HG02571 (cell line): ENCODE data around the gene COQ4.
"Not testable (repeated sequence)": the region's sequence is repeated elsewhere in the genome, so short reads cannot be mapped to it uniquely, and the experiment has no call there.

Experiments
- ATAC-seq: cut with Tn5 transposase; IDR thresholded peaks from one replicate; pipeline ENCODE4 v1.9.1; 2021; ENCODE audit warnings: mild to moderate bottlenecking, moderate library complexity; ENCODE audit not compliant: unreplicated experiment

The COQ4 gene

DNA sequence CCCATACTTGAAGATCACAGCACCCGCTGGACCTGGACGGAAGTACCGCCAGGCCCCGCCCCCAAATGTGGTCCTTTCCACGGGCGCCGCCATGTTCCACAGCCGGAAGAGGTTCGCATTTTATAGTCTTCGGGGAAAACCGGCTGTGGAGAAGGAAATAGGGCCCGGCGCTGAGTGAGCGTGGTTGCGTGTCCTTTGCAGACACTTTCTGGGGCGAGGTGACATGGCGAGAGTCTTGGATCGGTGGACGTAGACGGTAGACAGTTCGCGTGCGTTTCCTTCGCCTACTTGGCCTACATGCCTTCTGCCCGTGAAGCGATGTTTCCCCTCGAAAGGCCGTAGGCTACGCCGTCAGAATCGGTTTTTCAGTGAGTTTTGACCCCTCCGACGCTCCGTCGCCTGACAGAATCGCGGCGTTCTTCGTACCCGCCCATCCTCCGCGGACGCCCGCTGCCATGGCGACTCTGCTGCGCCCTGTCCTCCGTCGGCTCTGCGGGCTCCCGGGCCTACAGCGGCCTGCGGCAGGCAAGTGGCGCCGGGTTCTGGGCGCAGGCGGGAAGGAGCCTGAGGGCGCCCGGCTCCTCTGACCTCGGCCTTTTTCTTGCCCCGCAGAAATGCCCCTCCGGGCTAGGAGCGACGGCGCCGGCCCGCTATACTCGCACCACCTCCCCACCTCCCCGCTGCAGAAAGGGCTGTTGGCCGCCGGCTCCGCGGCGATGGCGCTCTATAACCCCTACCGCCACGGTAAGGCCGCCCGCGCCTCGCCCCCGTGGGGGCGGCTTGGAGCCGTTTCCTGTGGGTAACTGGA is at the start of gene COQ4, which contains the start of gene TRUB2:
COQ4 (plus strand) TSS at position 436 of the 808 bp plus-strand sequence; CDS start at position 456, 20 bp downstream.
TRUB2 (minus strand) TSS at position 44 of the 808 bp plus-strand sequence; CDS start at position 5, 39 bp downstream.
- ATAC-seq, result peak; percentile 77

DNA sequence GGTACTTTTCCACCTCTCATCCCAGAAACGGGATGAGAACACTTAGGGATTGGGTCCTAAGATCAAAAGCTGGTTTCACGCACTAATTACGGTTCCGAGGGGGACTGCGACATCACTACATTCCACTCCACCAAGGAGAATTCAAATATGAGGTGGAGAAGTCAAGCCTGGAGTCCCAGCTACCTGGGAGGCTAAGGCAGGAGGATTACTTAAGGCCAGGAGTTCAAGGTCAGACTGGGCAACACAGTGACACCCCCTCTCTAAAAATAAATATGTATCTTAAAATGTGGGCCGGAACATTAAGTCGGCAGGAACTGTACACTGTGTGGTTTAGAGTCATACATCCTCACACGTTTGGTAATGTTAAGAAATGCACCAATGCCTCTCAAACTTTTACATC is 48.4 kb upstream of the COQ4 start:
- ATAC-seq, result no peak

DNA sequence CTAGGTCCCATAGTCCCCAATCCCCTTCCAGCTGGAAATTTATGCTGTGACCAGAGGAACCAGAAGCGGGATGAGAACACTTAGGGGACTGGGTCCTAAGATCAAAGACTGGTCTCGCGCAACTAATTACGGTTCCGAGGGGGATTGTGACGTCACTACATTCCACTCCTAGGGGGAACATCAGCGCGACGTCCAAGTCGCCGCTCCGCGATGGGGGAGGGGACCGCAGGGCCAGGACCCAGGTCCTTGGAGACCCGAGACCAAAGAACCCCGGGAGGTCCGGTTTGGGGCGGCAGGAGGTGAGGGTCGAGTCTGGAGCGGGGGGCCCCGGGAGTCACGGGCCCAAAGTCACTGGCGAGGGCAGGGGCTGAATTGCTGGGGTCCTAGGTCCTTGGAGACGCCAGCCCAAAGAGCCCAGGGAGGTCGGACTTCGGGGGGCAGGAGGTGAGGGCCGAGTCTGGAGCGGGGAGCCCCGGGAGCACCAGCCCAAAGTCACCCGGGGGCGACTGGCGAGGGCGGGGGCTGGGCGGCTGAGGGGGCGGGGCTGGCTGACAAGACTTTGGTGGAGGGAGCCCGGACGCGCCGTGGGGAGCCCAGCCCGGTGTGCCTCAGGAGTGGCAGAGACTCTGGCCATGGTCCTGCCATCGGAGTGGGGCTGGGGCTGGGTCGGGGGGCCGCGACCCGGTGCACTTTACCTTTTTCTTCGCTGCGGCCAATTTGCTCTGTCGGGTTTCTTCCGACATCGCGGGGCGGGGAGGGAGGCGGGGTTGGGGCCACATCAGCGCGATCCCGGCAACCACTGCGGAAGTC is 47.2 kb upstream of the COQ4 start, which contains the start of gene GOLGA2:
GOLGA2 (minus strand) TSS at position 810 of the 810 bp plus-strand sequence; CDS start at position 779, 31 bp downstream.
- peak; percentile 48 for ATAC-seq

DNA sequence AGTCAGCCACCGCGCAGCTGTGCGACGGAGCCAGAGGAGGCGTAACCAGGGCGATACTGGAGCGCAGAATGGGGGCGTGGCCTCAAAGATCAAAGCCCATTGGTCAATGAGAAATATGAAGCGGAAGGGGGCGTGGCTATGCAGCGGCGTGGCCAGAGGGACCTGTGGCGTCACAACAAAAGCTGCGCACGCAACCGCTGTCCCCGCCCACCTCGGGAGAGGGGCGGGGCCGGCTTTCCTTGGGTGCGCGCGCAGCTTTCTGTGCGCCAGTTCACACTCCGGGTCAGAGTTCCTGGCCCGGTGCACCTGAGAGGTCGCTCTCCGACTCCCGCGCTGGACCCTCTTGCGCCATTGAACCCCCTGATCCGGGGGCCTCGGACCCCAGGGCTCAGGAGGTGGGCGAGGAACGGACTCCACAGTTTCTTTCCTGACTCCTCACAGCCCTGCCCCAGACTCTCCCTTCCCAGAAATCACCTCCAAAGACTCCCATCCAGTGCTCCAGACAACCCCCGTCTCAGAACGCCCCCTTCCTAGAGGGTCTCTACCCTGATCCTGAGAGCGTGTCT is 46.5 kb upstream of the COQ4 start, which contains the start of gene SWI5:
SWI5 (plus strand) TSS at position 269 of the 566 bp plus-strand sequence.
- peak; percentile 93 for ATAC-seq

DNA sequence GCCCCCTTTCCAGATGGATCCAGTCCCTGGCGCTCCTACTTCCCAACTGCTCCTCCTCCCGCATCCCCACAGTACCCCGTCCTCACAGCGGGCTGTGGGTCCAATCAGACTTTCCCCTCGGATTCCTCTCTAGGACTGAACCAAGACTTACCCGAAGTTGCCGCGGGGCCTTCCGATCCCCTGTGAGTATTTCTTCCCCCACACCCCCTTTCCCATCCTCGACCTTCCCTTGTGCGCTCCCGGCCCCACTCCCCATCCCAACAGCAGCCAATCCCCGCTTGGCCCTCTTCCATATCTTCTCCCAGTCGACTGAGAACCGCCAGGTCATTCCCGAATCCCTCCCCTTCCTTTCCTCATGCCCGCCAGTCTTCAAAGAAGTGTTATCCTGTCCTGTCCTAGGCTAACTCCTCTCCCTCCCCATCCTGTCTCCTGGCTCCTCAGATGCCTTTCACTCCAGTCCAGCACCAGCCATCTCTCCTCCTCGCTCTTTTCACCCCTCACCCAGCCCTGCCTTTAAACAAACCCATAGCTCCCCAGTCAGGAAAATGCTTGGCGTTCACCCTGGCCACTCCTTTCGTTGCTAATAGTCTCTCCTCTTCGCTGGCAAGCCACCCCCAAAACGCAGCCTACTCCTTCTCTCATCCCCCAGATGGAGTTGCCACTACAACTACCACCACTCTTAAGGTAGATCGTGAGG is 45.9 kb upstream of the COQ4 start:
- ATAC-seq, result no peak

DNA sequence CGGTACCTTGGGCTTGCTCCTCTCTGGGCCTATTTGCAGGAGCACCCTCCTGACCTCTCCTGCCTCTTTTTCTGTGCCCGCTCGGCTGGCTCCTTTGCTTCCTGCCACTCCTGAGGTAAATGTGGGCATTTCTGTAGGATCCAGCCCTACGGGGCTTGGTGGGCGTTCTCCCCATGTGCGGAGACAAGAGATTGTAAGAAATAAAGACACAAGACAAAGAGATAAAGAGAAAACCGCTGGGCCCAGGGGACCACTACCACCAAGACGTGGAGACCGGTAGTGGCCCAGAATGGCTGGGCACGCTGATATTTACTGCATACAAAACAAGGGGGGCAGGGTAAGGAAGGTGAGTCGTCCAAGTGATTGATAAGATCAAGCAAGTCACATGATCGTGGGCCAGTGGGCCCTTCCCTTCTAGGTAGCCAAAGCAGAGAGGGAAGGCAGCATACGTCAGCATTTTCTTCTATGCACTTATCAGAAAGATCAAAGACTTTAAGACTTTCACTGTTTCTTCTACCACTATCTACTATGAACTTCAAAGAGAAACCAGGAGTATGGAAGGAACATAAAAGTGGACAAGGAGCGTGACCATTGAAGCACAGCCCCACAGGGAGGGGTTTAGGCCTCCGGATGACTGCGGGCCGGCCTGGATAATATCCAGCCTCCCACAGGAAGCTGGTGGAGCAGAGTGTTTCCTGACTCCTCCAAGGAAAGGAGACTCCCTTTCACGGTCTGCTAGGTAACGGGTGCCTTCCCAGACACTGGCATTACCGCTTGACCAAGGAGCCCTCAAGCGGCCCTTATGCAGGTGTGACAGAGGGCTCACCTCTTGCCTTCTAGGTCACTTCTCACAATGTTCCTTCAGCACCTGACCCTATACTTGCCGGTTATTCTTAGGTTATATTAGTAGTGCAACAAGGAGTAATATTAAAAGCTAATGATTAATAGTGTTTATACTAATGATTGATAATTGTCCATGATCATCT is 43.3 kb upstream of the COQ4 start:
- not testable (repeated sequence) for ATAC-seq

DNA sequence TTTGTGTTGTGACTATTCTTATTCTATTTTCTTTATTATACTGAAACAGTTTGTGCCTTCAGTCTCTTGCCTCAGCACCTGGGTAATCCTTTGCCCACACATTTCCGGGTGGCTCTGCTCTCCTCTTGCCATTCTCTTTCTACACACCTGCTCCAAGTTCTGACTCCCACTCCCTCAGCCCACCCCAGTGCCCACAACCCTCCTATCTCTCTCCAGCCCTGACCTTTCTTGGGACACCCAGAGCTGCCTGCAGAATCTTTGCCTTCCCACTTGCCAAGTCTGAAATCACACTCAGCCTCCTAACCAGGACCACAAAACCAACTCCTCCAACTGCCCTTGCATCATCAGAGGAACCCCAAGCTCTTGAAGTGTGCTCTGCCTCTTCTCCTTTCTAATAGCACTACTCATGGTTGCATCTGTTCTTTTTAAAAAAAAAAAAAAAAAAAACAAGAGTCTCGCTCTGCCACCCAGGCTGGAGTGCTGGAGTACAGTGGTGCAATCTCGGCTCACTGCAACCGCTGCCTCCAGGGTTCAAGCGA is 42.5 kb upstream of the COQ4 start:
- ATAC-seq, result no peak

DNA sequence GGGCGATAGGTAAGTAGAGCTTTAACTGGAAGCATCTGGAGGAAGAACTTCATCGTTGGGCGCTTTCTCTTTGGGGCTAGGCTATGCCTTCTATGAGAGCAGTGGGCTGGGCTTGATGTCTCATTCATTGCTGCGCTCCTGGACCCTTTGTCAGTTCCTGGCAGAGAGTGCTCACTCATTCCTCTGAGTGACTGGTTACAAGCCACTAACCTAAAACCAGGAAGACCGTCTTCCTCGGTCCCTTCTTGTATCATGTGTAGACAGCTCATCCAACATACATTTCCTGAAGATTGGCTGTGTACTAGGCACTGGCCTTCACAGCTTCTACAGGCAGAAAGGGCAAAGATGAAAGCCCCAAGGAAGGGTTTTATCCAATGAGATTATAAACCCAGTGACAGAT is 40.1 kb upstream of the COQ4 start:
- ATAC-seq, result no peak

DNA sequence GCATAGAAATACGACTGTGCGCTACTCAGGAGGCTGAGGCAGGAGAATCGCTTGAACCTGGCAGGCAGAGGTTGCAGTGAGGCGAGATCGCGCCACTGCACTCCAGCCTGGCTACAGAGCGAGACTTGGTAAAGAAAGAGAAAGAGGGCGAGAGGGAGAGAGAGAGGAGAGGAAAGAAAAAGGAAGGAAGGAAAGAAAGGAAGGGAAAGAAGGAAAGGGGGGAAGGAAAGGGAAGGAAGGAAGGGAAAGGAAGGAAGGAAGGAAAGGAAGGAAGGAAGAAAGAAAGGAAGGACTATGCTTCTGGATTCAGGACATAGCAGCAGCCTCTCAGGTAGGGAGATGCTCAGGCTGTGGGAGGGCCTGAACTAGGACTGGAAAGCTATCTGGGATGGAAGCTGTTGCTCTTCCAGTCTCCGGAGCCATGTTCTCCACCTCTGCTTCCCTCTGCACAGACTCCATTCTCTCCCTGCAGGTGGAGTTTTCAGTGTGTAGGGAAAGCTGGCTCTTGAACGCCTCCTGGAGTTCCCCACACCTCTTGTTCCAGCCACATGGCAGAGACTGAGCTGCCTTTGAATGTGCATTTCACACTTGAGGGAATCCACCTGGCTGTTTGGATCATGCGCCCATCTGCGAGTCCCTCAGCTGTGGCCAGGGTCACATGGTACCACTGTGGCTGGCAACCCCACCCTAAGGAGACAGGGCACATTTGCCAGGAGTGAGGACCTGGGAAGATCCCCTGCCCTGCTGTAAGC is 37.4 kb upstream of the COQ4 start:
- no peak for ATAC-seq

DNA sequence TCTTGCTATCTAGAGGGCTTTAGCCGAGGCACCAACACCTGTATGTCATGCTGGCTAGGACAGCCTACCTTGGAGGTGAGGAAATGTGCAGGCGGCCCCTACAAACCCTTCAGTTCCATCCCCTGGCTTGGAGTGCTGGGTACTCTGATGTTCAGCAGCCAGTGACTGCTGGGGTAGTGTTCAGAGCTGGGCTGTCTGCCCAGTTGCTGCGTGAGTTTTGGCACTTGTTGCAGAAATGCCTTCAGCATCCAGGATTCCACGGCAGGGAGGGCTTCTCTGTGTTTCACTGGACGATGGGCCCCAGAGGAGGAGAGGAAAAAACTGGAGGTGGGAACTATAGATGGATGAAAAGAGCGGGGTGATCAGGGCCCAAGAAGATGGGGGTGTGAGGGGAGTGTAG is 36.2 kb upstream of the COQ4 start:
- no peak for ATAC-seq

DNA sequence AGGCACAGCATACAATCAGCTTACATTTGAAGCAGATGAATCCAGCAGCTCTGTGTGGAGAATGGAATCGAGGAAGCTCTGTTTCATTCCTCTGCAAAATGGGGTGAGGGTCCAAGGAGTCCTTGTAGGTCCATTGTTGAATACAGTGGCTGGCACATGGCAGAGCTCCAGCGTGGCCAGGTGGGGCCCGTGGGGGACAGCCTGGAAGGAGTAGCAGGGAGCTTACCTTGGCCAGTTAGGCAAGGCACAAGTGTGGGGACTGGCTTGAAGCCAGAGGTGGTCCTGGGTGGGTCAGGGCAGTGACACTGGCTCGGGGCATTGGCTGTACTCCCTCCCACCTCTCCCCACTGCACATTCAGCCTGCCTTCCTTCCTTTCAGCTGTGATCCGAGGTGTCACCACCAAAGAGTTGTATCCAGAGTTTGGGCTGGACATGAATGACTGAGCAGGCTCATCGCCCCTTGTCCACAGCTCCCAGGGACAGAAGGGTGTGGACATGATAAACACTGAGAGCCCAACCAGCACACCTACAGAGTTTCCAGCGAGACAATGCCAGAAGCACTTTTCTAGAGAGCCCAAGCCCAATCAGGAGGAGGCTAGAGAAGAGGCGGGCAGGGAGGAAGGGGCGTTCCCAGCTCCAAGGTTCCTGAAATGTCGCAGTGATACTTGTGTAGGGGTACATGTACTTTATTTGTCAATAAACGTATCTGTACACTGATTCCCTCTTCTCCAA is 34.2 kb upstream of the COQ4 start:
- ATAC-seq, result no peak

DNA sequence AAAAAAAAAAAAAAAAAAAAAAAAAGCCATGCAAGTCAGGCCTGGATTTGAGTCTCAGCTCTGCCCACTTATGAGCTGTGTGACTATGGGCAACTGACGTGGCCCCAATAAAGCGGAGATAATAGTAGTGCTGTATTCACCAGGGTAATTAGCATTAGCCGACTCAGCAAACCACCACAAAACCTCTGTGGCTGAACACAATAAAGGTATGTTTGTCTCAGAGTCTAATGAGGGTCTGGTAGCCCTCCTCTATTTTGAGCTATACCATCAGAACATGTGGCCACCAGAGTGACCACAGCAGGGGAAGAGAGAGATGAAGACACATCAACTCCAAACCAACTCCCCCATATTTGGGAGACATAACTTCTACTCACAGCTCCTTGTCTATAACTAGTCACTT is 30.6 kb upstream of the COQ4 start:
- ATAC-seq, result no peak

DNA sequence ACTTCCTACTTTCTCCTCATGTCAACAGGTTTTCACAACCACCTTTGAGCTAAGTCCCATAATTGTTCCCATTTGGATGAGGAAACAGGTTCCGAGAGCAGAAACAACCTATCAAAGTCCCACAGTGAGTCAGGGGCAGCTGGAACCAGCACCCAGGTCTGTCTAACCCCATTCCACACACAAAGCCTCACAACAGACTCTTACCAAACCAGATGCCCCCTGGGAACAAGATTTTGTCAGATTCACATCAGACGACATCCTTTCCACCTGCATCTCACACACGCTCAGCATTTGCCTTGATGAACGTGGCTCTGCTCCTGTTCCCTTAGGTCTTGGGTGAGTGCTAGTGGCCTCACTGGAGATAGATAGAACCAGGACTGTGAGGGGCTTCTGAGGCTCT is 29.5 kb upstream of the COQ4 start:
- no peak for ATAC-seq

DNA sequence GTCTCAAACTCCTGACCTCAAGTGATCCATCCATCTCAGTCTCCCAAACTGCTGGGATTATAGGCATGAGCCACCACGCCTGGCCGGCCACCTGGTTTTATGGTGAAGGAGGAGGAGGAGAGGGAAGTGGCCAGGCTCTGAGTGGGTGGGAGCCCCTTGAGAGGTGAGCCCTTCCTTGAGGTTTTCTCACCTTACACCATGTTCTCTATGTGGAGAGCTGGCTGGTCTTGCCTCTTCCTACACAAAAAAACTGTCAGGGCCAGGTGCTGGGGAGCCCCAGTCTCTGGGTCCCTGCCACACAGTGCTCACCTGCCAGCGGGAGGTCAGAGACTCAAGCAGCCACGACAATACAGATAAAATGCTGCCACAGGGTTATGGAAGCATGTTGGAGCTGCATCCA is 28.5 kb upstream of the COQ4 start:
- no peak for ATAC-seq

DNA sequence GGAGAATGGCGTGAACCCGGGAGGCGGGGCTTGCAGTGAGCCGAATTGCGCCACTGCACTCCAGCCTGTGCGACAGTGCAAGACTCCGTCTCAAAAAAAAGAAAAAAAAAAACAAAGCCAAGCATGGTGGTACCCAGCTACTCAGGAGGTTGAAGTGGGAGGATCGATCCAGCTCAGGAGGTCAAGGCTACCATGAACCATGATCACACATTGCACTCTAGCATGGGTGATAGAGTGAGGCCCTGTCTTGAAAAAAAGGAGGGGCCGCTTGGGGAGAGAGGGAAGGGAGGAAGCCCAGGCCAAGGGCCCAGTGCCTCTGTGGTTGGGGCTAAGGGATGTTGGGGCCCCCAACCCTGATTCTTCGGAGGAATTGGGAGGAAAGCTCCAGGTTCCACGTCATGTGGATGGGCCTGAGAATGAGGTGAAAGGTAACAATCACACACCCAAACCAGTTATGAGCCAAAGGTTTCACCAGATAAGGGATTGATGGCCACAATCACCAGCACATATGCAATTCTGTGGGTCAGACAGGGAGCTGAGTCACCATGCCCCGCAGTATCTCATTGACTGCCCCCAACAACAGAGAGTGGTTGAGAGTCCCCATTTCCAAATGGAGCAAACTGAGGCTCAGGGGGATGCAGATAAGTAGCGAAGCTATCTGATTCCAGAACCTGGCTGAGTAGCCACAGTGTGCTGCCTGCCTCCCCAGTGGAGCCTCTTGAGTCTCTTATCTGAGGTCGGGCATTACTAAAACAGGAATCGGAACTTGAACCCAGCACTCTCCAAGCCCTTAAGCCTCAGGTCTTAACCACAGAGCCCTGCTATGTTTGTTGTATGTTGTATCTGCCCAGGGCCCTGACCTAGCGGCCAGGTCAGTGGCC is 26.1 kb upstream of the COQ4 start:
- ATAC-seq, result no peak

DNA sequence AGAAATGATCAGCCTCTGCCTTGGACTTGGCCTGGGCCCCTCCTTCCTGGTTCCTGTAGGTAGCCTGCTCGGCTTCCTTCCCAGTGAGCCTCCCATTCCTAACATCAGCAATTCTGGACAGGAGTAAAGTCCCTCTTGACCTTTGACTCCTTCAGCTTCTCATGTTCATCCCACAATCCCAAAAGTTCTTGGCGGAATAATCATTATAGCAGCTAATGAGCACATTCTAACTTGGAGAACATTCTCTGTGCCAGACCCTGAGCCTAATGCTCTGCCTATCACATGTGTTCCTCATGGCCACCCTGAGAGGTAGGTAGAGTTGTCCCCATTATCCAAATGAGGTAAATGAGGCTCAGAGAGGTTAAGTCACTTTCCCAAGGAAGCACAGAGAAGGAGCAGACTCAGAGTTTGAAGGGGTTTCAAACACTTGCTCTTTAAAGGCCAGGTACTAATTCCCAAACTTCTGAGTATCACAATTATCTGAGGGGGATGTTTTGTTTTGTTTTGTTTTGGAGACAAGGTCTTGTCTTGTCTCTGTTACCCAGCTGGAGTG is 25.3 kb upstream of the COQ4 start:
- ATAC-seq, result no peak
